Adrenal gland (tissue), 12 donors: ENCODE measurements around the gene AMBRA1. TPM values are rescaled to one million over a fixed set of nuclear protein-coding genes. Genes with fewer than 3 reads are reported as not detected.

Source experiments
- DNase-seq, 7 donors: peaks; one replicate each; pipeline ENCODE4 v3.0.0-alpha.2; 2019 to 2020
- H3K27ac ChIP-seq, 5 donors: fragments of 200-600 bp; sonication (generic) in 4 of 5; 1 replicate in 3 of 5; 2 replicates in 2 of 5; pipeline versions ENCODE4 v1.5.1 to v1.8.0; 2016 to 2020; ENCODE audit warnings: mild to moderate bottlenecking in 1 of 5
- H3K27me3 ChIP-seq: fragments of 200-600 bp; 2 replicates; pipeline ENCODE4 v1.8.0; 2021
- H3K36me3 ChIP-seq, 2 donors: fragments of 200-600 bp; replicated peaks in 1 of 2; 1 replicate in 1 of 2; 2 replicates in 1 of 2; pipeline versions ENCODE4 v1.5.1 to v1.8.0; 2018 to 2022
- H3K4me1 ChIP-seq, 2 donors: fragments of 200-600 bp; replicated peaks in 1 of 2; 1 replicate in 1 of 2; 2 replicates in 1 of 2; pipeline versions ENCODE4 v1.5.1 to v1.8.0; 2018 to 2021
- H3K4me3 ChIP-seq, 4 donors: fragments of 200-600 bp; sonication (generic) in 3 of 4; one replicate each; pipeline ENCODE4 v1.5.1; 2016 to 2018
- H3K9me3 ChIP-seq, 3 donors: fragments of 200-600 bp; sonication (generic) in 1 of 3; replicated peaks in 1 of 3; 1 replicate in 2 of 3; 2 replicates in 1 of 3; pipeline versions ENCODE4 v1.5.1 to v1.8.0; 2016 to 2021
- POLR2A ChIP-seq, 2 donors: fragments of 450-650 bp; IDR thresholded peaks; one replicate each; pipeline ENCODE4 v1.6.1; 2017; ENCODE audit warnings: antibody characterized with exemption in 2 of 2, mild to moderate bottlenecking in 2 of 2, moderate library complexity in 1 of 2
- WGBS, 4 donors: extraction: QIAGEN DNeasy Blood & Tissue Kit in 2 of 4; methylation state at CpG; one replicate each; pipeline versions ENCODE4 v1.1.5 to v1.1.7; 2013 to 2017; 5-methylcytosine and 5-hydroxymethylcytosine counted together
- intact Hi-C, 2 donors: fragments of 100-400 bp; cut with DNase I; formaldehyde crosslinking; loops; one replicate each; pipeline versions ENCODE4 v1.14.1 to v1.15.0; 2022 to 2023
- polyA plus RNA-seq, 3 donors: library from polyadenylated mRNA; stranded (reverse); fragments of 200-250 nt in 2 of 3; fragments of 350-450 nt in 1 of 3; fragmentation: Illumina TruSeq in 1 of 3; extraction: RNeasy Lipid Tissue Mini Kit (QIAGEN cat#74804) in 1 of 3; gene quantifications; one replicate each; pipeline ENCODE4 v1.2.3, GENCODE V29; 2013 to 2014
- total RNA-seq, 9 donors: library from RNA; depleted of rRNA in 4 of 9; stranded (reverse); fragments of >200 nt in 4 of 9; fragments of 120-200 nt in 1 of 9; fragmentation: NEBNext Ultra II Directional in 1 of 9; extraction: Animal tissue kit (Norgen Biotek cat#: 25700) in 1 of 9; gene quantifications; one replicate each; pipeline versions ENCODE4 v1.1.0 to v1.2.4, GENCODE V29; 2013 to 2023
- TF ChIP-seq, protein P1 (sequence below), 6 experiments: fragments of 450-650 bp in 4 of 6; fragments of 200-600 bp in 2 of 6; sonication (generic) in 1 of 6; IDR thresholded peaks; 1 replicate in 5 of 6; 2 replicates in 1 of 6; pipeline versions ENCODE4 v1.5.1 to v1.8.0; 2016 to 2021; ENCODE audit warnings: antibody characterized with exemption in 6 of 6, mild to moderate bottlenecking in 2 of 6, moderate library complexity in 1 of 6
- donor health status: healthy with polysubstance abuse.
- donor health status: Bipolar disorder and iron deficiency.
- donor health status: DM: yes; HTN: yes; CAD: no.
- donor health status: DM: no; HTN: no; CAD: no.
- donor health status: DM: no; HTN: no; CAD: no.
- donor health status: DM: yes; HTN: yes; CAD: no.

AMBRA1 gene
- total and polyA plus RNA-seq, 12 donors = 16.2 to 73.3 (median 49.7) TPM

DNA sequence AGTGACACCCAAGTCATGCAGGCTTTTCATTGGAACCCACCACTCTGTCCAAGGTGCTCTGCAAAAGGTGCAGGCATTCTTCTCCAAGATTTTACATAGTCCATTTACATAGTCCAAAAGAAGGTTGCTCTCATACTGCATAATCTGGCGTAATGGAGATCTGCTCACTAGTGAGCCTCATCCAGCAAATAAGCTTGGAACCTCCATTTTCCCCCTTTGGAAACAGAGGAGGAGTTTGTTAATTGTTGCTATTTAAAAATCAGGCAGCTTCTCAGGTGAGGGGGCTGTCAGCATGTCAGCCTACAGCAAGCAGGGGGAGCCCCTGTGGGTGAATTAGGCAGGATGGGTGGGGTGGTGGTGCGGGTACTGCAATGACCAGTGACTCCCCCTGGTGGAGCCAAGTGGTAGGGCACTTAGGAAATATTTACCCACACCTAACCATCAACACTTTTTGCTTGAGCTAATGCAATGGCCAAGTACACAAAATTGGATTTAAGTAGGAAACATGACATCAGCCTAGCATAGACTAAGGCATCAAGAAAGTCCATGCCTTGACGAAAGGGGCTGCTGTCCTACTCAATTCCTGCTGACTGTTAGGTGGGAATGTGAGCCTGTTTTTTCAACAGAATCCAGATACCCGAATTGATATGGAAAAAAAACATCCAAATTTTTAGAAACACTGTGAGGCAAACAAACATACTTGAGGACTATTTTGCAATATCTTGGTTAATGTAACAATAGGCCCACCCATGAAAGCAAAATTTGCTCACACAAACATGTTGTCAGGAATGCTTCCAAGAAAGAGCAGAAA lies 64.5 kb downstream of the AMBRA1 start:
- 54 to 63% (median 59%) methylated on average over 4 of the region's 4 CpGs for WGBS, 4 donors
- H3K4me1 ChIP-seq = peaks cover 9 to 17% of the 10 kb centered on the region in 2 donors
- H3K27me3 ChIP-seq = no peaks in the 10 kb centered on the region
- H3K4me3 ChIP-seq = no peak overlapping the region
- intact Hi-C loops = no loop called here
- TF ChIP-seq POLR2A (IDR thresholded peaks at IDR 0.05) = no peak
- TF ChIP-seq, protein P1, sequence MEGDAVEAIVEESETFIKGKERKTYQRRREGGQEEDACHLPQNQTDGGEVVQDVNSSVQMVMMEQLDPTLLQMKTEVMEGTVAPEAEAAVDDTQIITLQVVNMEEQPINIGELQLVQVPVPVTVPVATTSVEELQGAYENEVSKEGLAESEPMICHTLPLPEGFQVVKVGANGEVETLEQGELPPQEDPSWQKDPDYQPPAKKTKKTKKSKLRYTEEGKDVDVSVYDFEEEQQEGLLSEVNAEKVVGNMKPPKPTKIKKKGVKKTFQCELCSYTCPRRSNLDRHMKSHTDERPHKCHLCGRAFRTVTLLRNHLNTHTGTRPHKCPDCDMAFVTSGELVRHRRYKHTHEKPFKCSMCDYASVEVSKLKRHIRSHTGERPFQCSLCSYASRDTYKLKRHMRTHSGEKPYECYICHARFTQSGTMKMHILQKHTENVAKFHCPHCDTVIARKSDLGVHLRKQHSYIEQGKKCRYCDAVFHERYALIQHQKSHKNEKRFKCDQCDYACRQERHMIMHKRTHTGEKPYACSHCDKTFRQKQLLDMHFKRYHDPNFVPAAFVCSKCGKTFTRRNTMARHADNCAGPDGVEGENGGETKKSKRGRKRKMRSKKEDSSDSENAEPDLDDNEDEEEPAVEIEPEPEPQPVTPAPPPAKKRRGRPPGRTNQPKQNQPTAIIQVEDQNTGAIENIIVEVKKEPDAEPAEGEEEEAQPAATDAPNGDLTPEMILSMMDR (IDR thresholded peaks at IDR 0.05) = peak; percentile 62 to 88 (median 83)
- no peaks in the 10 kb centered on the region for H3K36me3 ChIP-seq
- H3K27ac ChIP-seq = no peak overlapping the region
- DNase-seq = peak; percentile 49 to 84 (median 66)
- peaks cover 0 to 6% (median 0%) of the 10 kb centered on the region in 3 donors for H3K9me3 ChIP-seq

DNA sequence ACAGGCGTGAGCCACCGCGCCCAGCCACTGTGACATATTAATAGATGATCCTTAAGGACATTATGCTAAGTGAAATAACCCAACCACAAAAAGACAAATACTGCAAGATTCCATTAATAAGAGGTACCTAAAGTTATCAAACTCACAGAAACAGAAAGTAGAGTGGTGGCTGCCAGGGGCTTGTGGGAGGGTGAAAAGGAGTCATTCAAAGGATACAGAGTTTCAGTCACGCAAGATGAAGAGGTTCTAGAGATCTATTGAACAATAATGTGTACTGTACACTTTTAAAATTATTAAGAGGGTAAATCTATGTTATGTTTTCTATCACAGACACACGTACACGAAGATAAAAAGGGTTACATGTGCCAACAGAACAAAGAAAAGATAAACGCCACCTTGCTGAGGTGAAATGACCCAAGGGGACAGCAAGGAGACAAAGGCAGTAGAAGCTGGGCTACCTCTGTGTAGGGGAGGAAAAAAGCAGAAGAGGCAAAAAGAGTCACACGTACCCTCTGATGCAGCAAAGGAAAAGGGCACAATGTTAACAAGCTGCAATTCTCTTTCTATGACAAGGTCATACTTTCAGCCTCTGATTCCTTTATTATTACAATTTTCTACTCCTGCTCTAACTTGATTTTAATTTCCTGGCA lies 65.3 kb downstream of the AMBRA1 start:
- Histone ChIP-seq H3K27ac (no peak overlapping the region), H3K36me3 (no peaks in the 10 kb centered on the region), H3K4me1 (peaks cover 9 to 18% of the 10 kb centered on the region in 2 donors), H3K27me3 (no peaks in the 10 kb centered on the region), H3K9me3 (peaks cover 0 to 6% (median 0%) of the 10 kb centered on the region in 3 donors), H3K4me3 (no peak overlapping the region)
- intact Hi-C loops = no loop called here
- no peak for TF ChIP-seq POLR2A (IDR thresholded peaks at IDR 0.05)
- TF ChIP-seq, protein P1 (IDR thresholded peaks at IDR 0.05) = no peak
- WGBS, 4 donors = 71 to 75% (median 74%) methylated on average over 8 of the region's 8 CpGs
- no peak for DNase-seq

DNA sequence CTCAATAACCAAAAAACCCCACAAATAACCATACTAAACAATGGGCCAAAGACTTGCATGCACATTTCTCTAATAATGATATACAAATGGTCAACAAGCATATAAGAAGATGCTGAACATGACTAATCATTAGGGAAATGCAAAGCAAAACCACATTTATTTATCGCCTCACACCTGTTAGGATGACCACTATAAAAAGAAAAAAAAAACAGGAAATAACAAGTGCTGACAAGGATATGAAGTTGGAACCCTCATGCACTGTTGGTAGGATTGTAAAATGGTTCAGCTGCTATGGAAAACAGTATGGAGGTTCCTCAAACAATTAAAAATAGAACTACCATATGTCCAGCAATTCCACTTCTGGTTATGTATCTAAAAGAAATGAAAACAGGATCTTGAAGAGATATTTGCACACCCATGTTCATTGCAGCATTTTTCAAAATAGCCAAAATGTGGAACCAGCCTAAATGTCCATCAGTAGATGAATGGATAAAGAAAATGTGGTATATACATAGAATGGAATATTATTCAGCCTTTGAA lies 66.2 kb downstream of the AMBRA1 start:
- intact Hi-C loops = no loop called here

More for the DNA sequence above, 66.2 kb downstream of the AMBRA1 start:
- Histone ChIP-seq H3K4me1 (peaks cover 9 to 28% of the 10 kb centered on the region in 2 donors), H3K9me3 (peaks cover 0 to 6% (median 0%) of the 10 kb centered on the region in 3 donors), H3K4me3 (no peak overlapping the region), H3K36me3 (no peaks in the 10 kb centered on the region), H3K27ac (no peak overlapping the region), H3K27me3 (no peaks in the 10 kb centered on the region)
- DNase-seq = no peak
- no peak for TF ChIP-seq POLR2A (IDR thresholded peaks at IDR 0.05)
- TF ChIP-seq, protein P1 (IDR thresholded peaks at IDR 0.05) = no peak
- 75 to 96% (median 86%) methylated on average over 1 of the region's 1 CpG for WGBS, 4 donors
